HG03196 (cell line): Measurements from ENCODE around the gene ACTRT1.

Source experiments
- ATAC-seq: cut with Tn5 transposase; IDR thresholded peaks from one replicate; pipeline ENCODE4 v1.9.1; 2021; ENCODE audit not compliant: unreplicated experiment

ACTRT1 gene

DNA sequence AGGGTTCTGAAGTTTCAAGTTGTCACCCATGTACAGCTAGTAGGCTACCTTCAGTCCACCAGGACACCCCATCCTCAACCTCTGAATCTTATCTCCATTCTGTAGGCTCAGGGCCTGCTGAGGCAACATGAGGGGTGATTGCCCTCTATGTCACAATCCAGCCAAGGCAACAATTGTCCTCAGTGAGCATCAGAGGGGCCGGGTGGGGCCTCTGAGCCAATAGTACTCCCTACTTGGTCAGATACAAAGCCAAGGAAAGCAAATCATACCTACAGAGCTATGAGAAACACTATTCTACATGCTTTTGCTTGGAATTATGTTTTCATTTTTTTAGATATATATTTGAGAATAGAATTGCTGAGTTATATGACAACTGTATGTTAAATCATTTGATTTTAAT is at the start of gene ACTRT1:
TSS of gene ACTRT1 (minus strand) at position 101 of the 400 bp plus-strand sequence. CDS start 197 bp downstream, outside the sequence.
- no peak for ATAC-seq

GRCh38 chrX:128078545-128078944 is 26.3 kb upstream of the ACTRT1 start:
- ATAC-seq: no peak

DNA sequence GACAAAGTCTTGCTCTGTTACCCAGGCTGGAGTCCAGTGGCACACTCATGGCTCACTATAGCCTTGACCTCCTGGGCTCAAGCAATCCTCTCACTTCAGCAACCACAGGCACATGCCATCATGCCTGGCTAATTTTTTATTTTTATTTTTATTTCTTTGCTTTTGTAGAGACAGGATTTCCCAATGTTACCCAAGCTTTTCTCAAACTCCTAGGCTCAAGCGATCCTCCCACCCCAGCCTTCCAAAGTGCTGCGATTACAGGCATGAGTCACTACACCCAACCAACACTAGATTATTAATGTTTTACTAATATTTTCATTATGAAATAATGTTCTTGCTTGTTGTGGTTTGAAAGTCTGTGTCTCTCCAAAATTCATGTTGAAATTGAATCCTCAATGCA is 5.2 kb upstream of the ACTRT1 start:
- no peak for ATAC-seq

DNA sequence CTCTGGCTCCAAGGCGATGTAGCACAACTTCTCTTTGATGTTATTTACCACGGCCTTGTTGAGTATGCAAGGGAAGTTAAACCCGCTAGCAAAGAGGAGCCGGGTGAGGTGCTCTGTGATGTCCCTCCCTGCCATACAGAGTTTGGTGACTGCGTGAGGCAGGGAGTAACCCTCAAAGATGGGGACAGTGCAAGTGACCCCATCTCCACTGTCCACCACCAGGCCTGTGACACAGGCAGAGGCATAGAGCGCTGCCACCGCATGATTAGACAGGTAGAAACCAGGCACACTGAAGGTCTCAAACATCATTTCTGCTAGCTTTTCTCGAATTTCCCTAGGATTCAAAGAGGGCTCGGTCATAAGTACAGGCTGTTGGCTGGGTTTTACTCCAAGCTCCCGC is 677 bp downstream of the ACTRT1 start:
- no peak for ATAC-seq

DNA sequence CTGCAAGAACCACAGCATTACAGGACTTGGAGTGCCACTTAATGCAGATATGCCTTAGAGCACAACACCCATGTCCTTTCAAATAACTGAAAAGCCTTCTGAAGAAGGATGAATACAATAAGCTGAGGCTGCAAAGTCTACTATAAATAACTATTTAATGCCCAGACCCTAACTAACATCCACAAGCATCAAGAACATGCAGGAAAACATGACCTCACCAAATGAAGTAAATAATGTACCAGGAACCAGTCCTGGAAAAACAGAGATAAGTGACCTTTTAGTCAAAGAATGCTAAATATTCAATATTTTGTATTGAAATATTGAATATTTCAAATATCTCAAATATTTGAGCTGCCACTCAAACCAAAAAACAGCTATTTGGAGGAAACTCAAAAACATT is 16.9 kb downstream of the ACTRT1 start:
- ATAC-seq: no peak

GRCh38 chrX:128021566-128021965 is 30.6 kb downstream of the ACTRT1 start:
- ATAC-seq: no peak

- ATAC-seq: no peak
Observed at GRCh38 chrX:128020701-128021100, 31.5 kb downstream of the ACTRT1 start.

GRCh38 chrX:128019218-128019617 is 33.0 kb downstream of the ACTRT1 start:
- no peak for ATAC-seq

GRCh38 chrX:128012015-128012414 is 40.2 kb downstream of the ACTRT1 start:
- no peak for ATAC-seq

GRCh38 chrX:128007882-128008281 is 44.3 kb downstream of the ACTRT1 start:
- ATAC-seq: no peak
